ENCODE results near the gene GFOD2. TPM values are rescaled to one million over a fixed set of nuclear protein-coding genes. Genes with fewer than 3 reads are reported as not detected.

Gene GFOD2
- total RNA-seq, 1 donor from 2014 or later = 33.8 TPM

- DNase-seq (ENCODE audit: low read depth, low spot score) = no peak
- H3K9me3 Mint-ChIP-seq = no peaks in the 10 kb centered on the region
- H3K27ac Mint-ChIP-seq (ENCODE audit: unreplicated experiment) = no peak overlapping the region
- H3K4me1 Mint-ChIP-seq = no peaks in the 10 kb centered on the region
- H3K4me3 Mint-ChIP-seq = no peak overlapping the region
- no peak for TF ChIP-seq CTCF (conservative IDR thresholded peaks at IDR 0.05)
- no peaks in the 10 kb centered on the region for H3K27me3 Mint-ChIP-seq (ENCODE audit: low read depth)
- H3K36me3 Mint-ChIP-seq (ENCODE audit: low read depth) = peaks cover 5% of the 10 kb centered on the region
These were observed 14.8 kb upstream of the GFOD2 start for GRCh38 chr16:67733734-67734470.

GRCh38 chr16:67731753-67732095 lies 12.6 kb upstream of the GFOD2 start:
- H3K4me3 Mint-ChIP-seq = no peak overlapping the region
- no peak overlapping the region for H3K27ac Mint-ChIP-seq (ENCODE audit: unreplicated experiment)
- no peak for DNase-seq (ENCODE audit: low read depth, low spot score)
- H3K9me3 Mint-ChIP-seq = no peaks in the 10 kb centered on the region
- H3K4me1 Mint-ChIP-seq = no peaks in the 10 kb centered on the region
- H3K36me3 Mint-ChIP-seq (ENCODE audit: low read depth) = peaks cover 5% of the 10 kb centered on the region
- TF ChIP-seq CTCF (conservative IDR thresholded peaks at IDR 0.05) = no peak
- no peaks in the 10 kb centered on the region for H3K27me3 Mint-ChIP-seq (ENCODE audit: low read depth)

- Mint-ChIP-seq H3K4me1 (no peaks in the 10 kb centered on the region), H3K4me3 (no peak overlapping the region), H3K27ac (ENCODE audit: unreplicated experiment) (no peak overlapping the region), H3K36me3 (ENCODE audit: low read depth) (peaks cover 5% of the 10 kb centered on the region), H3K9me3 (no peaks in the 10 kb centered on the region), H3K27me3 (ENCODE audit: low read depth) (no peaks in the 10 kb centered on the region)
- TF ChIP-seq CTCF (conservative IDR thresholded peaks at IDR 0.05) = no peak
- DNase-seq (ENCODE audit: low read depth, low spot score) = no peak
These were observed 12.1 kb upstream of the GFOD2 start for GRCh38 chr16:67731071-67731752.

- DNase-seq (ENCODE audit: low read depth, low spot score) = no peak
- TF ChIP-seq CTCF (conservative IDR thresholded peaks at IDR 0.05) = no peak
- Mint-ChIP-seq H3K27ac (ENCODE audit: unreplicated experiment) (peak overlapping the region; percentile 38), H3K36me3 (ENCODE audit: low read depth) (peaks cover 5% of the 10 kb centered on the region), H3K4me3 (no peak overlapping the region), H3K27me3 (ENCODE audit: low read depth) (no peaks in the 10 kb centered on the region), H3K4me1 (no peaks in the 10 kb centered on the region), H3K9me3 (no peaks in the 10 kb centered on the region)
These were observed 11.2 kb upstream of the GFOD2 start for GRCh38 chr16:67730326-67730725.

GRCh38 chr16:67729636-67730248 lies 10.6 kb upstream of the GFOD2 start:
- peaks cover 5% of the 10 kb centered on the region for H3K36me3 Mint-ChIP-seq (ENCODE audit: low read depth)
- DNase-seq (ENCODE audit: low read depth, low spot score) = no peak
- H3K4me3 Mint-ChIP-seq = no peak overlapping the region
- no peaks in the 10 kb centered on the region for H3K4me1 Mint-ChIP-seq
- H3K27me3 Mint-ChIP-seq (ENCODE audit: low read depth) = no peaks in the 10 kb centered on the region
- no peak overlapping the region for H3K27ac Mint-ChIP-seq (ENCODE audit: unreplicated experiment)
- no peaks in the 10 kb centered on the region for H3K9me3 Mint-ChIP-seq
- TF ChIP-seq CTCF (conservative IDR thresholded peaks at IDR 0.05) = no peak

Data from neural crest cell (in vitro differentiated cells).